ENCODE measurements around the gene PPP1R1C. TPM values are rescaled to one million over a fixed set of nuclear protein-coding genes. Genes with fewer than 3 reads are reported as not detected.

PPP1R1C gene
- total RNA-seq, 2 donors from 2014 or later: 0.43 to 0.93 TPM

DNA sequence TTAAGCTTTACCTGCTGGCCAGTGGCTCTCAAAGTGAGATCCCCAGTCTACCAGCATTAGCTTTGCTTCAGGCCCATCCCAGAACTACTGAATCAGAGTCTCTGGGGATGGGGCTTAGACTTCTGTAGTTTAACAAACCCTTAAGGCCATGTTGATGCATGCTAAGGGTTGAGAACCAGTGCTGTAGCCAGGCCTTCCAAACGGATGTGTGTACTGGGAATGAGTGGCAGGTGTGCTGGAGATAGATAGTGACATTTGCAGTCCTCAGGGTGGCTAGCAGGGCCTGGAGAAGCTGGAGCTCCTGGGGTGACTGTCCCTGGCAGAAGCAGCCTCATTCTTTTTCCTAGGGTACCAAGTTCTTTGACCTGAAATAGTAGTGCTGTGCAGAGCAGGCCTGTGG is 148.5 kb downstream of the PPP1R1C start:
- DNase-seq (ENCODE audit: low spot score): no peak
- intact Hi-C loops (cut with DNase I): no loop called here

DNA sequence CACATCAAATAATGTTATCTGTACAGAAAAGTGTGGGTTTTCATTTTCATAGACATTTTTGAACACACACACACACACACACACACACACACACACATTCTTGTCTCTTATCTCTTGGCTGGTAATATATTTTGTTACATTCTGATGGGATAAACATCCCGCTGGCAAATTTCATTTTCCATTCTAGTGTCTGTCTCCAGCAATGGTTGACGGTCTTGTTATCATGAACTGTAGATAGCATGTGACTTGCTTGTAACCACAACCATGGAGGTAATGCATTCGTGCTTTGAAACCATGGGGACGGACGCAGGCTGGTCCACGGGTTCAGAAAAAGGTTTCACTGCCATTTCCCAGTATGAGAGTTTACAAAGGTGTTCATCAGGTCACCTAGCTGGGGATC is 156.4 kb downstream of the PPP1R1C start:
- no peak for DNase-seq (ENCODE audit: low spot score)
- intact Hi-C loops (cut with DNase I): no loop called here

DNA sequence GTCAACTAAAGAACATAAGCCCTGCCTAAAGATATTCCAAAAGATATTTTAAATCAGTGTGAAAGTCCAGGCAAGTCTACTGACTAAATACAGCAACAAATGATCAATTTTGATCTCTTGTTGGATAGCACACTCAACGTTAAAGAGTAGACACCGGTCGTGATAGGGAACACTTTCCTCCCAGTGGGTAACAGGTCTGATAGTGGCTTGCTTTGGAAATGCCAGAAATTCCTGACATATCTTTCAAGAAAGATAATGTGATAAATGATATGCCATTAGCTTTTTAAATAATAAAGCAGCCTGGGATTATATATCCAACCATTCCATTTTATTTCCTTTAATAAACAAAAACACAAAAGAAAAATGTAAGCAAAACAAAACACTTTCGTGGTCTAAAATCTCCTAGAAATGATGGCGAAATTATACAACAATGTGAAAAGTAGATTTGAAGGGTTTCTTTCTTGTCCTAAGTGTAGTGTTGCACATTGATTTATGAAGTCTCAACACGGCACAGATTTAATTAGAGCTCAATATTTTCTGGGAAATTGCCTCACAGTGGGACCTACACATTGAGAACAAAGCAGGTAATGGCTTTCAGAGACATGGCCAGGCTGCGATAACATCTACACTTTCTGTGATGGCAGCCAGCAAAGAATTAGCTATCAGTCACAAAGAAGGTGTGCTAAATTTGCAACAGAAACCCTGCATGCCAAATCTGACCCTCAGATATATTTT is 158.6 kb downstream of the PPP1R1C start:
- intact Hi-C loops (cut with DNase I): no loop called here
- no peak for DNase-seq (ENCODE audit: low spot score)

DNA sequence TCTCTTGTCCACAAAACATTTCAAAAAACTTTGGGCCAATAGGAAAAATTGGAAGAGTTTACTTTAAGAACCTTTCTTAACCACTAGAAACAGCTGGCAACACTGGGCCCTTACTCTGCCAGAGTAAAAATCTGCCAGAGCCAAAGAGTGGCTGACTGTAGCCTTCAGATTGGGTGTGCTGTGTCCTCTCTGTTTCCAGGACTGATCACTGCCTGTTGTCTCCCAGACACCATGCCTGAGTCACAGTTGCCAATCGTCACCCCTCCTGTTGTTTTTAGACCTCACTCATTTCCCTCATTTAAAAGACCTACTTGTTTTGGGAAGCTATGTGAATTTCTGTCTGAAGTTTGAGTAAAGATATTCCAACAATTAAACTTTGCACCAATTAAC is 159.1 kb downstream of the PPP1R1C start:
- no peak for DNase-seq (ENCODE audit: low spot score)

DNA sequence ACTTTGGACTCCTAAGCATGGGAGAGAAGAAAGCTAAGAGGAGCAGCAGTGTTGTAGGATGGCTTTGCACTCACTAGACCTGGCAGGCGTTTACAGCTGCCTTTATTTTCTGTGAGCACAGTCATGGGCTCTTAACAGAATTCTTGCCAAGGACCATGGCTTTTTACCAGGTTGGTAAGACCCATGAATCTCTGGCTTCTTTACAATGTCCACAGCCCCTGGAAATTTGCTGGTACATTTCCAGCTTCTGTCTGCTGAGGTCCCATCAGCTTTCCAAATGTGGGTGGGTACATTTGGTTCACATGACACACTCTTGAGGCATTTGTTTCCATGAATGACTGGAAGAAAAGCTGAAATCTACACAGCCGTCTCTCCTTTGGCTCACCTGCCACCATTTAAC is 162.7 kb downstream of the PPP1R1C start:
- DNase-seq (ENCODE audit: low spot score): no peak
- intact Hi-C loops (cut with DNase I): no loop called here

More for the DNA sequence above, 159.1 kb downstream of the PPP1R1C start:
- intact Hi-C loops (cut with DNase I): no loop called here

DNA sequence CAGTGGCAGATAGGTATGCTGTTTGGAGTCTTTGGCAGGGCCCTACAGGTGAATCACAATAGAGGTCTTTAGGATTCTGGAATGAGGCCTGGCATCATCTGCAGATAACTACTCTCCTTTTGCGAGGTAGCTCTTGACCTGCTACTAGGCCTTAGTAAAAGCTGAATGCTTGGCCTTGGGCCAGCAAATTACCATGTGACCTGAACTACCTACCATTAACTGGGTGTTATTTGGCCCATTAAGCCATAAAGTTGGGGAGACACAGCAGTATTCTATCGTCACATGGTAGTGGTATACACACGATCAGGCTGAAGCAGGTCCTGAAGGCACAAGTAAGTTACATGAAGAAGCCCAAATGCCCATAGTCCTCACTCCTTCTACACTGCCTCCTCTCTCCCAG is 178.2 kb downstream of the PPP1R1C start:
- no peak for DNase-seq (ENCODE audit: low spot score)
- intact Hi-C loops (cut with DNase I): no loop called here

DNA sequence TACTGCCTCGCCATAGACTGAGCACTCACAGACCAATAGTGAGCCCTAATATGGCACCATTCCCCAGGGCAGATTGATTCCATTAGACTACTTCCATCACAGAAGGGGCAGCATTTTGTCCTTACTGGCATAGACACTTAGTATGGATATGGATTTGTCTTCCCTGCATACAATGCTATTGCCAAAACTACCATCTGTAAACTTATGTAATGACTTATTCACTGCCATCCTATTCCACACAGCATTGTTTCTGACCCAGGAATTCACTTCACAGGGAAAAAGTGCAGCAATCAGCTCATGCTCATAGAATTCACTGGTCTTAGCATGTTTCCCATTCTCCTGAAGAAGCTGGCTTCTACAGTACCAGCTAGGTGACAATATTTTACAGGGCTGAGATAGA is 179.0 kb downstream of the PPP1R1C start:
- DNase-seq (ENCODE audit: low spot score): no peak
- intact Hi-C loops (cut with DNase I): no loop called here

DNA sequence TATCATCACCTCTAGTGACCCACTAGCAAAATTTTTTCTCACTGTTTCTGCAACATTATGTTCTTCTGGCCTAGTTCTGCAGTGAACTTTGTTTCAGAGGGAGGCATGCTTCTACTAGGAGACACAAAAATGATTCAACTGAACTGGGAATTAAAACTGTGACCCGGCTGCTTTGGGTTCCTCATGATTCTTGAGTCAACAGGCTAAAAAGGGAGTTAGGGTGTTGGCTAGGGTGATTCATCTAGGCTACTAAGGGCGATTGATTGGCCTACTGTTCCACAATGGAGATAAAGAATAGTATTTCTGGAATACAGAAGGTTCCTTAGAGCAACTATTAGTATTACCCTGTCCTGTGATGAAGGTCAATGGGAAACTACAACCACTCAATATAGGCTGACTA is 179.5 kb downstream of the PPP1R1C start:
- intact Hi-C loops (cut with DNase I): no loop called here
- no peak for DNase-seq (ENCODE audit: low spot score)

DNA sequence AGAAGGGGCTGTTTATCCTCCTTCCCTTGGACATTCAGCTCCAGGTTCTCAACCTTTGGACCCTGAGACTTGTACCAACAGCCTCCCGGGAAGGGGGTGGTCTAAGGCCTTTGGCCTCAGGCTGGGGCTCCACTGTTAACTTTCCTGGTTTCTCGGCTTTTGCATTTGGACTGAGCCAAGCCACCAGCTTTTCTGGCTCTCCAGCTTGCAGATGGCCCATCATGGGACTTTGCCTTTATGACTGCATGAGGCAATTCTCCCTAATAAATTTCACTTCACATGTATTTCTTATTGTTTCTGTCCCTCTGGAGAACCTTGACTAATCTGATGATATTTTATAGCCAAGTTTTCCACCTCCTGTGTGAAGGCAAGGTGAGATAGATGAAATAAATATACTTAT is 180.8 kb downstream of the PPP1R1C start:
- no peak for DNase-seq (ENCODE audit: low spot score)
- intact Hi-C loops (cut with DNase I): no loop called here

DNA sequence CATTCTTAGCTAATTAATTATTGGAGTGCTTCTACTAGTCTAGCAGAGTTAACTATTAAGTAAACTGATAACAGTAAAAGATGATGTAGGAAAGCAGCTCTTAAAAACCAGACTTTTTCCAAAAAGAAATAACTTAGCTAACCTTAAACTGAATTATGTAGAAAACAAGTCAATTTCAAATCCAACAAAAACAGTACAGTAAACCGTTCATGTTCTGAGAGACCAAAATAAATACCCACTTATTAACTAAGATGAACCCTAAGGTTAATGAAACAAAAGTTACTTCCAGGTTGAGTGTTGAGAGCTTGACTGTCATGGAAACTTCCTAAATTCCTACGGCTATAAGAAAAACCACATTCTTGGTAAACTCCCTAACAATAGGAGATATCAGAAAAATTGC is 181.2 kb downstream of the PPP1R1C start:
- no peak for DNase-seq (ENCODE audit: low spot score)
- intact Hi-C loops (cut with DNase I): no loop called here

Other genes with a start within 250 kb of the PPP1R1C start
- gene ITPRID2, start 94.1 kb upstream of the PPP1R1C start, total RNA-seq: 100 to 1,000 TPM; 111 to 136 TPM